Inferior parietal cortex (tissue), 1 donor: ENCODE measurements around the gene SEPTIN8.

Source experiments
- DNase-seq: peaks from one replicate; pipeline ENCODE4 v3.0.0-alpha.2; 2016; ENCODE audit errors: extremely low spot score

SEPTIN8 gene

GRCh38 chr5:132764671-132765238, 12.3 kb downstream of the SEPTIN8 start:
- DNase-seq: no peak

- no peak for DNase-seq
Observed at GRCh38 chr5:132764051-132764450, 13.0 kb downstream of the SEPTIN8 start.

GRCh38 chr5:132763181-132764036, 13.6 kb downstream of the SEPTIN8 start:
- DNase-seq: no peak

GRCh38 chr5:132762246-132763000, 14.6 kb downstream of the SEPTIN8 start:
- DNase-seq: no peak

- DNase-seq: no peak
Observed at GRCh38 chr5:132761321-132762240, 15.5 kb downstream of the SEPTIN8 start.

GRCh38 chr5:132760601-132761317, 16.3 kb downstream of the SEPTIN8 start:
- DNase-seq: no peak

GRCh38 chr5:132760049-132760420, 17.0 kb downstream of the SEPTIN8 start:
- no peak for DNase-seq

GRCh38 chr5:132759114-132760048, 17.7 kb downstream of the SEPTIN8 start:
- no peak for DNase-seq

- DNase-seq: no peak
Observed at GRCh38 chr5:132758451-132758850, 18.6 kb downstream of the SEPTIN8 start.

GRCh38 chr5:132756542-132756941, 20.5 kb downstream of the SEPTIN8 start:
- DNase-seq: no peak

- DNase-seq: no peak
Observed at GRCh38 chr5:132754947-132755346, 22.1 kb downstream of the SEPTIN8 start.

- DNase-seq: no peak
Observed at GRCh38 chr5:132754111-132754510, 22.9 kb downstream of the SEPTIN8 start.

- no peak for DNase-seq
Observed at GRCh38 chr5:132753135-132753987, 23.7 kb downstream of the SEPTIN8 start.

GRCh38 chr5:132752581-132753125, 24.4 kb downstream of the SEPTIN8 start:
- no peak for DNase-seq

GRCh38 chr5:132751971-132752580, 25.0 kb downstream of the SEPTIN8 start:
- DNase-seq: no peak

- no peak for DNase-seq
Observed at GRCh38 chr5:132751444-132751843, 25.6 kb downstream of the SEPTIN8 start.

- no peak for DNase-seq
Observed at GRCh38 chr5:132750471-132751230, 26.4 kb downstream of the SEPTIN8 start.
